Measurements from ENCODE around the gene GRP. TPM values are rescaled to one million over a fixed set of nuclear protein-coding genes. Genes with fewer than 3 reads are reported as not detected.

GRP gene
- total RNA-seq, 4 donors from 2014 or later = not detected

DNA sequence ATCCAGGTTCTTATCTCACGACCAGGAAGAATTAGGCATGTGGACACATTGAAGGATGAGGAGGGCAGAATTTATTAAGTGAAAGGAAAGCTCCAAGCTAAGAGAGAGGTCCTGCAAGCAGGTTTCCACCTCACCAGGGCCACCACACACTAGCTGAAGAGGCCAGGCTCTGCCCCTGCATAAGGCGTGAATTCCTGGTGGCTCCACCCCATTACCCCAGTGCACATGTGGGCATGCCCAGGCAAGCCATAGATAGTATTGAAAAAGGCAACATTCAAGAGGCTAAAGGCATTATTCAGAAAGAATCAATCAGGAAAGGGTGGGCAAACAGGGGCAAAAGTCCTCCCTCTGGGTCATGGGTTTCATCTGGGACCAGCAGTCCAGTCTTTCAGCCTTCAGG lies 30.9 kb upstream of the GRP start:
- intact Hi-C loops (cut with DNase I; ENCODE audit: low total_unique reads) = no loop called here
- H3K9me3 ChIP-seq = no peaks in the 10 kb centered on the region
- H3K4me1 ChIP-seq = no peaks in the 10 kb centered on the region
- TF ChIP-seq POLR2A (IDR thresholded peaks at IDR 0.05) (no peak), CTCF (IDR thresholded peaks at IDR 0.05) (no peak)
- DNase-seq = no peak
- no peak overlapping the region for H3K4me3 ChIP-seq
- no peak overlapping the region for H3K27ac ChIP-seq
- no peaks in the 10 kb centered on the region for H3K27me3 ChIP-seq
- no peaks in the 10 kb centered on the region for H3K36me3 ChIP-seq

- Histone ChIP-seq H3K4me3 (no peak overlapping the region), H3K27me3 (no peaks in the 10 kb centered on the region), H3K4me1 (no peaks in the 10 kb centered on the region), H3K9me3 (no peaks in the 10 kb centered on the region), H3K27ac (no peak overlapping the region), H3K36me3 (no peaks in the 10 kb centered on the region)
- TF ChIP-seq CTCF (IDR thresholded peaks at IDR 0.05) = no peak
- no peak for TF ChIP-seq POLR2A (IDR thresholded peaks at IDR 0.05)
- no peak for DNase-seq
- intact Hi-C loops (cut with DNase I; ENCODE audit: low total_unique reads) = no loop called here
These were observed 30.2 kb upstream of the GRP start for GRCh38 chr18:59189746-59190145.

DNA sequence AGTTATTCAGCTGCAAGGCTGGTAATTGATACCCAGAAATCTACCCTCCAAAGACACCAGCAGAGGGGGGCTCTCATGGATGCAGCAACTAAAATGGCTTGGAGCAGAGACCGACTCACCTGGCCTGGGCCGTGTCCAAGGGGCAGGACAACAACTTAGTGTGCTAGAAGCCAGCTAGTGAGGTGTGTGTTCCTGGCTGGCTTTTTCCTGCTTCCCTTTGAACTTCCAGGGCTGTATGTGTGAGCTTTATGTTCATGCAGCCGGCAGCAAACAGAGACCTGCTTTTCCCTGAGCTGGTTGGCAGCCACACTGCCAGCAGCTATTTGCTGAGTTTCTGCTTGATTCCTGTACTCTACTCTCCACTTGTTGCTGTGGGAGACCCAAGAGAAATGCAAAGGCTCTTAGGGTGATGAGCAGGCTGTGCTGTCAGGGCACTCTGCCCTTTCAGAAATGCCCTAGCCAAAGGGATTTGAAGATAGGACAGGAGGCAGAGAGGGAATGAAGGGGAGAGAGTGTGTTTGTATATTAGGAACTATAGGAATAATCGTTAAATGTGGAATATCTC lies 23.7 kb upstream of the GRP start:
- Histone ChIP-seq H3K27ac (no peak overlapping the region), H3K4me3 (no peak overlapping the region), H3K4me1 (no peaks in the 10 kb centered on the region), H3K9me3 (no peaks in the 10 kb centered on the region), H3K27me3 (no peaks in the 10 kb centered on the region), H3K36me3 (no peaks in the 10 kb centered on the region)
- no peak for DNase-seq
- TF ChIP-seq POLR2A (IDR thresholded peaks at IDR 0.05) (no peak), CTCF (IDR thresholded peaks at IDR 0.05) (no peak)
- intact Hi-C loops (cut with DNase I; ENCODE audit: low total_unique reads) = no loop called here

DNA sequence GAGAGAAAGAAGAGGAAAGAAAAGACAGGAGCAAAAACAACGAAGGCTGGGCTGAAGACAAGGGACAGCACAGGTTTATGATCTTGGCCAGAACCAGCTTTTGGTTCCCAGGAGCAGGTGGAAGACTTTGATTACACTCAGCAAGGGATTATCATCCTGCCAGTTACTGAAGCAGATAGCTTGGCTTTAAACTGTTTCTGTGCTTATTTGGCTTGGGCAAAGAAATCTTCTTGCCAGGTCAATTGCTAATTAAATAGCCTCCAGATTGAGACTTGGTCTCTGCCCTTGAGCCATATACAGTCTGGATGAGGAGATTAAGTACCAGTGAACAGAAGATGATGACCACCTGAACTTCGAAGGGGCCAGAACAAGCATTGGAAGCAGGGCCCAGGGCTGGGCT lies 22.3 kb upstream of the GRP start:
- no peaks in the 10 kb centered on the region for H3K4me1 ChIP-seq
- no peak overlapping the region for H3K4me3 ChIP-seq
- DNase-seq = no peak
- H3K27ac ChIP-seq = no peak overlapping the region
- TF ChIP-seq CTCF (IDR thresholded peaks at IDR 0.05) (no peak), POLR2A (IDR thresholded peaks at IDR 0.05) (no peak)
- intact Hi-C loops (cut with DNase I; ENCODE audit: low total_unique reads) = no loop called here
- H3K36me3 ChIP-seq = no peaks in the 10 kb centered on the region
- no peaks in the 10 kb centered on the region for H3K9me3 ChIP-seq
- no peaks in the 10 kb centered on the region for H3K27me3 ChIP-seq

DNA sequence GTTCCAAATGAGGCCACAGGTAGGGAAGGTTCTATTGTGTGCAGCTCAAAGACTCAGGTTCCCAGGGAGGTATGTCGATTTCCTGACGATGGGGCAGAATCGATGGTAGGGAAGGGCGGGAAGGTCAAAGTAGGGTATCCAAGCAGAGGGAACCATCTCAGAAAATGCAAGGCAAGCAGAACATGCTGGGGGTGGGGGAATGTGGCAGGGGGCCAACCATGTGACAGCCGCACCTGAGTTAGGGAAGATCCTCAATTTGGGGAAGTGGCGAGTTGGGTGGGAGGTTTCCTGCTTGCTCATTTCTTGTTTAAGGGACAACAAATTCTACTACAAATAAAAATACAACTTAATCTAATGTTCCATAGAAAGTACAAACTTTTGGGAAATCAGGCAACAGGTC lies 21.7 kb upstream of the GRP start:
- intact Hi-C loops (cut with DNase I; ENCODE audit: low total_unique reads) = no loop called here
- H3K9me3 ChIP-seq = no peaks in the 10 kb centered on the region
- no peak overlapping the region for H3K4me3 ChIP-seq
- no peak for DNase-seq
- H3K36me3 ChIP-seq = no peaks in the 10 kb centered on the region
- no peaks in the 10 kb centered on the region for H3K4me1 ChIP-seq
- no peak overlapping the region for H3K27ac ChIP-seq
- TF ChIP-seq CTCF (IDR thresholded peaks at IDR 0.05) = no peak
- no peak for TF ChIP-seq POLR2A (IDR thresholded peaks at IDR 0.05)
- H3K27me3 ChIP-seq = no peaks in the 10 kb centered on the region
